ENCODE results near the gene PDF. TPM values are rescaled to one million over a fixed set of nuclear protein-coding genes. Genes with fewer than 3 reads are reported as not detected.

Gene PDF
- total and polyA plus RNA-seq, 4 donors: 16.8 to 31.3 (median 23.1) TPM

GRCh38 chr16:69309316-69309715 lies 21.1 kb downstream of the PDF start:
- Histone ChIP-seq H3K9me3 (ENCODE audit: control insufficient read depth in 4 of 4, low read length in 3 of 4) (no peaks in the 10 kb centered on the region), H3K27me3 (ENCODE audit: control insufficient read depth in 4 of 4, insufficient read depth in 4 of 4, low read length in 3 of 4) (no peaks in the 10 kb centered on the region), H3K9ac (ENCODE audit: low read depth in 1 of 2, low read length in 2 of 2) (no peak overlapping the region), H3K36me3 (ENCODE audit: control insufficient read depth in 4 of 4, insufficient read depth in 3 of 4, low read depth in 1 of 4, low read length in 3 of 4) (no peaks in the 10 kb centered on the region), H3K27ac (ENCODE audit: low read depth in 1 of 2, low read length in 2 of 2) (no peak overlapping the region), H3K4me3 (ENCODE audit: low read depth in 1 of 3, low read length in 3 of 3) (no peak overlapping the region), H3K4me1 (ENCODE audit: control insufficient read depth in 4 of 4, insufficient read depth in 4 of 4, low read length in 3 of 4) (peaks cover 2 to 22% (median 14%) of the 10 kb centered on the region in 4 donors)
- 90% methylated on average over 12 of the region's 12 CpGs for WGBS
- DNase-seq (ENCODE audit: low spot score): no peak
- TF ChIP-seq NR2F2 (IDR thresholded peaks at IDR 0.05) (no peak), RXRA (IDR thresholded peaks at IDR 0.05) (no peak), HNF4G (IDR thresholded peaks at IDR 0.05) (no peak), FOXA2 (IDR thresholded peaks at IDR 0.05) (no peak)

GRCh38 chr16:69307856-69308255 lies 22.5 kb downstream of the PDF start:
- H3K36me3 ChIP-seq (ENCODE audit: control insufficient read depth in 4 of 4, insufficient read depth in 3 of 4, low read depth in 1 of 4, low read length in 3 of 4): no peaks in the 10 kb centered on the region
- no peak overlapping the region for H3K4me3 ChIP-seq (ENCODE audit: low read depth in 1 of 3, low read length in 3 of 3)
- H3K9me3 ChIP-seq (ENCODE audit: control insufficient read depth in 4 of 4, low read length in 3 of 4): no peaks in the 10 kb centered on the region
- WGBS: 95% methylated on average over 2 of the region's 2 CpGs
- no peak overlapping the region for H3K9ac ChIP-seq (ENCODE audit: low read depth in 1 of 2, low read length in 2 of 2)
- peaks cover 2 to 12% (median 9%) of the 10 kb centered on the region in 4 donors for H3K4me1 ChIP-seq (ENCODE audit: control insufficient read depth in 4 of 4, insufficient read depth in 4 of 4, low read length in 3 of 4)
- no peaks in the 10 kb centered on the region for H3K27me3 ChIP-seq (ENCODE audit: control insufficient read depth in 4 of 4, insufficient read depth in 4 of 4, low read length in 3 of 4)
- TF ChIP-seq, protein P1, sequence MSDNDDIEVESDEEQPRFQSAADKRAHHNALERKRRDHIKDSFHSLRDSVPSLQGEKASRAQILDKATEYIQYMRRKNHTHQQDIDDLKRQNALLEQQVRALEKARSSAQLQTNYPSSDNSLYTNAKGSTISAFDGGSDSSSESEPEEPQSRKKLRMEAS (IDR thresholded peaks at IDR 0.05): no peak
- TF ChIP-seq YY1 (IDR thresholded peaks at IDR 0.05) (no peak), SP1 (IDR thresholded peaks at IDR 0.05) (no peak), JUND (IDR thresholded peaks at IDR 0.05) (no peak), EGR1 (IDR thresholded peaks at IDR 0.05; ENCODE audit: low read depth in 2 of 2) (no peak), FOXA1 (IDR thresholded peaks at IDR 0.05) (no peak), RXRA (IDR thresholded peaks at IDR 0.05) (no peak), FOXA2 (IDR thresholded peaks at IDR 0.05) (no peak), HNF4A (conservative IDR thresholded peaks at IDR 0.05) (no peak)
- TF ChIP-seq, protein P2, sequence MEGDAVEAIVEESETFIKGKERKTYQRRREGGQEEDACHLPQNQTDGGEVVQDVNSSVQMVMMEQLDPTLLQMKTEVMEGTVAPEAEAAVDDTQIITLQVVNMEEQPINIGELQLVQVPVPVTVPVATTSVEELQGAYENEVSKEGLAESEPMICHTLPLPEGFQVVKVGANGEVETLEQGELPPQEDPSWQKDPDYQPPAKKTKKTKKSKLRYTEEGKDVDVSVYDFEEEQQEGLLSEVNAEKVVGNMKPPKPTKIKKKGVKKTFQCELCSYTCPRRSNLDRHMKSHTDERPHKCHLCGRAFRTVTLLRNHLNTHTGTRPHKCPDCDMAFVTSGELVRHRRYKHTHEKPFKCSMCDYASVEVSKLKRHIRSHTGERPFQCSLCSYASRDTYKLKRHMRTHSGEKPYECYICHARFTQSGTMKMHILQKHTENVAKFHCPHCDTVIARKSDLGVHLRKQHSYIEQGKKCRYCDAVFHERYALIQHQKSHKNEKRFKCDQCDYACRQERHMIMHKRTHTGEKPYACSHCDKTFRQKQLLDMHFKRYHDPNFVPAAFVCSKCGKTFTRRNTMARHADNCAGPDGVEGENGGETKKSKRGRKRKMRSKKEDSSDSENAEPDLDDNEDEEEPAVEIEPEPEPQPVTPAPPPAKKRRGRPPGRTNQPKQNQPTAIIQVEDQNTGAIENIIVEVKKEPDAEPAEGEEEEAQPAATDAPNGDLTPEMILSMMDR (IDR thresholded peaks at IDR 0.05; ENCODE audit: low read depth, low read length, missing input control): no peak
- no peak overlapping the region for H3K27ac ChIP-seq (ENCODE audit: low read depth in 1 of 2, low read length in 2 of 2)
- no peak for DNase-seq (ENCODE audit: low spot score)

DNA sequence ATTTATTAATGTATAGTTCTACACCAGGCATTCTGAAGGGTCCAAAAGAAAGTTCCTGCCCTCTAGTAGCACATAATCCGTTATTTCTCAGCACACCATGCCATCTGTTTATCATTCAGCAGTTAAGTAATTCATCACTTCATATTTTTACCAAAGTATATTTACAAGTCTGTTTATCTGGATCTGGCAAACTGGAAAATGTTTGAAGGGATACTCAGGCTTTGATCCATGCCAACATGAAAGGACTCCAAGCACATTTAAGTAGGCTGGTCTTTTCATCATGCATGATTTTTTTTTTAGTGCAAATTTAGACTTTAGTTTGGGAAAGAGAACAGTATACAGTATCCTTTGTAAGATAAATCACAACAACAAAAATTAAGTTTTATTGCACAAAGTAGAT lies 23.3 kb downstream of the PDF start:
- DNase-seq (ENCODE audit: low spot score): no peak
- Histone ChIP-seq H3K9ac (ENCODE audit: low read depth in 1 of 2, low read length in 2 of 2) (no peak overlapping the region), H3K4me1 (ENCODE audit: control insufficient read depth in 4 of 4, insufficient read depth in 4 of 4, low read length in 3 of 4) (peaks cover 0 to 9% (median 6%) of the 10 kb centered on the region in 4 donors), H3K36me3 (ENCODE audit: control insufficient read depth in 4 of 4, insufficient read depth in 3 of 4, low read depth in 1 of 4, low read length in 3 of 4) (no peaks in the 10 kb centered on the region), H3K9me3 (ENCODE audit: control insufficient read depth in 4 of 4, low read length in 3 of 4) (no peaks in the 10 kb centered on the region), H3K27me3 (ENCODE audit: control insufficient read depth in 4 of 4, insufficient read depth in 4 of 4, low read length in 3 of 4) (no peaks in the 10 kb centered on the region), H3K27ac (ENCODE audit: low read depth in 1 of 2, low read length in 2 of 2) (no peak overlapping the region), H3K4me3 (ENCODE audit: low read depth in 1 of 3, low read length in 3 of 3) (no peak overlapping the region)
- TF ChIP-seq, protein P2 (IDR thresholded peaks at IDR 0.05; ENCODE audit: low read depth, low read length, missing input control): no peak
- TF ChIP-seq JUND (IDR thresholded peaks at IDR 0.05) (no peak), REST (IDR thresholded peaks at IDR 0.05) (no peak), TAF1 (conservative IDR thresholded peaks at IDR 0.05) (no peak), GABPA (IDR thresholded peaks at IDR 0.05 in 1 of 2, conservative IDR thresholded peaks at IDR 0.05 in 1 of 2) (no peak), NR2F2 (IDR thresholded peaks at IDR 0.05) (no peak), RXRA (IDR thresholded peaks at IDR 0.05) (no peak), SP1 (IDR thresholded peaks at IDR 0.05) (no peak)
- 78% methylated on average over 1 of the region's 1 CpG for WGBS

Data from liver (tissue), 9 donors.